GM18870 (cell line): ENCODE results near the gene PLEKHG7.

ENCODE experiments used
- ATAC-seq: cut with Tn5 transposase; IDR thresholded peaks from one replicate; pipeline ENCODE4 v1.9.1; 2021; ENCODE audit warnings: moderate library complexity; ENCODE audit not compliant: unreplicated experiment

The PLEKHG7 gene

GRCh38 chr12:92707926-92708325, 5.1 kb downstream of the PLEKHG7 start:
- ATAC-seq = no peak

GRCh38 chr12:92715625-92716024, 12.8 kb downstream of the PLEKHG7 start:
- no peak for ATAC-seq

GRCh38 chr12:92717202-92717601, 14.4 kb downstream of the PLEKHG7 start:
- ATAC-seq = no peak

GRCh38 chr12:92718483-92718990, 15.7 kb downstream of the PLEKHG7 start:
- ATAC-seq = no peak

DNA sequence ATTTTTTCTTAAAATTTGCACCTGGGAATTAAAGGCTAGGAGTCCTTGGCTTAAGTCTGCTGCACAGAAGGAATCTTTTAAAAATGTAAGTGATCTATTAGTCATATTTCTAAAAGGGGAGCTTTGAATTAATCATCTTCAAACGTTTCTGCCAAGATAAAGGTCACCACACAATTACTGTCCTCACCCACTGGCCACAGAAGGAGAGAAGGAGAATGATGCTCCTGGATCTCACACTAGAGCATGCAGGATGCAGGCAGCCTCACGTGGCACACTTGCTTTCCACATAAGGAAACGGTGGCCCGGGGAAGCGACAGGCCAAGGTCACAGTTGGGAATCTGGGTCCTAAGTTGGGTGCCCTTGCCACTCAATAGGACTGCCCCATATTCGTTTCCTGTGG, 16.9 kb downstream of the PLEKHG7 start:
- ATAC-seq = no peak

DNA sequence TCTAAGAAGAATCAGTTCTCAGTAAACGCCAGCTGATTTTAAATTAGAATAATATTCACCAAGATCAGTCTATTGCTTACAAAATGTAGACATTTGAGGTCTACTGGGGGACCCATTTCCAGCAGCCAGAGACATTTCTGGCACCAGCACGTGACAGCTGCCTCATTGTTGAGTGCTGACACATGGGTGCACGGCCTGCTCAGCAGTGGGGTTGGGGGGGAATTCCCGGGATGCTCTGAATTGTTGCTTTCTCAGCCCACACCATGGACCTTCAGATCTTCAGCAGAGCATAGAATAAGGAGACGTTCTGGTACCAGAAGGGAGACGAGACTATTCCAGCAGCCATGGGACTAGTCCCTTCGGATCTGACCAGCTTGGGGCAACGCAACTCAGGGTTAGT, 18.3 kb downstream of the PLEKHG7 start:
- ATAC-seq = no peak

DNA sequence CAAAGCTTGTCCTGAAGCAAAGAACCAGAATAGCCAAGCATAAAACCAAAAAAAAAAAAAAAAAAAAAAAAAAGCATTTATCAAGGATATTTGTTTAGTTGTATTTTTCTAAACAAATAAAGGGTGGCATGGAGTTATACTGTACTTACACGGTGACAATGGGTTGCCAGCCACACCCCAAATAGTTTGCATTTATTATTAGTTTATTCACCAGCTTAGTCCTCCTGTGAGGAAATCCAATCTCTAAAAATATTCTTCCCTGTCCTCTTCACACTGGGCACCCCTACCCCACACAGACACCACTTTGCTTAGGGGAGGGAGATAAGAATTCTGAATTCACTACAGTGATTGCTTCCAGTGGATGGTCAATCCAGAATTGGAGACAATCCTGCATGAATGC, 18.9 kb downstream of the PLEKHG7 start:
- ATAC-seq = no peak

GRCh38 chr12:92722897-92723296, 20.1 kb downstream of the PLEKHG7 start:
- no peak for ATAC-seq

DNA sequence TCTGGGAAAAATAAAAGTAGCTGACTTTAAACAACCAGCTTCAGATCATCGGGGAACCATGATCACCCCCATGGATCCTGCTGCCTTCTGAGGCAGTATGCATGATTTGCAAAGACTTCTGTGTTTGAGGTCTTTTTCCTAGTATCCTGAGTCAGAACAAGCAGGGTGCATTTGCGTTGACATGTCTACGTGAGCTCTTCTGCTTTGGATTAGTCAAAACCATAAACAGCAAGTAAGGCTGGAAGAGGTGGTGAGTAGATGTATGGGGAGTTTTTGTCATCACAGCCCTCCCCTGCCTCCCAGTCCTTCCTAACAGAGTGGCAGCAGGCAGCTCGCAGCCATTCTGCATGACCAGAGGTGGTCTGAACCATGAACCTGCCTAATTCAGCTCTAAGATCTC, 24.1 kb downstream of the PLEKHG7 start:
- ATAC-seq = no peak

GRCh38 chr12:92729773-92730305, 27.1 kb downstream of the PLEKHG7 start:
- ATAC-seq = no peak

- ATAC-seq = no peak
Observed at GRCh38 chr12:92730758-92731157, 28.0 kb downstream of the PLEKHG7 start.

- ATAC-seq = no peak
Observed at GRCh38 chr12:92732216-92732615, 29.4 kb downstream of the PLEKHG7 start.

GRCh38 chr12:92732716-92733115, 29.9 kb downstream of the PLEKHG7 start:
- no peak for ATAC-seq

DNA sequence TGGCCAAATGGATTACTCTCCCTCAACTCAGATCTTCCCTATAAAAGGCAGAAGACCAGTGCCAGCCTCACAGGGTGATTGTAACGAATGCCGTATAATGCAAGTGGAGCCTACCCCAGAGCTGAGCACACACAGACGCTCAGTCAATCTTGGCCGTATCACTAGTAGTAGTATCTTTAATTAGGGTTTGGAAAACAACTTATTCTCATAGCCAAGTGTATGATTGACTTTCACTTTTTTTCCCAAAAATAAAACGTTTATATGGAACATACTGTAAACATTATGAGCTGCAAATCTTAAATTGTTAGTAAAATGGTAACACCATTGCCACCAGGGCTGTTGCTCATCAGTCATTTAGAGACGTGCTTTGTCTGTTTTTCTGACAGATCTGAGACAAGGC, 30.4 kb downstream of the PLEKHG7 start:
- no peak for ATAC-seq

GRCh38 chr12:92733661-92734060, 30.9 kb downstream of the PLEKHG7 start:
- ATAC-seq = no peak

DNA sequence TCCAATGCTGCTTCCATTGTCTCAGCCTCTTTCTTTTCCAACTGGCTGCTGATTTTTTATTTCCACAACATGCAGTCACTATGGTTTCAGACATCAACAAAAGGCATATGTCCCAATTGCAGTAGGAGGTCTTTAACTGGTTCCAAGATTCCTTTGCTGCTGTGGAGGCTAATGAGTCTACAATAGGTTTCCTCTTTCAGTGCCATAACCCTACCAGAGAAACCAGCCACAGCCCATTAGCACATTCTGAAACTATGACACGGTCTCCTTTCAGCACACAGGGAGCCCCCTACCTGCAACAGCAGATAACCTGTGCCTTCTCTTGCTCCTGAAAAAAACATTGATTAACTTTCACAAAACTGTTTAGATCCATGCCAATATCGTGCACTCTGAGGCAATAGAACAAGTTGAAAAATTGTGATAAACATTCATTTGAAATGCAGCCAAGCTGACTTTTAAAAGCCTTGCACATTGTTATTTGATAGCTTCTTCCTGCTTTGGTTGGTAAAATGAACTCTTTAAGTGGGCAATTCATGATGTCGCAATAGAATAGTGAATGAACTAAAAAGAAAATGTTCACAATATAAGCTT, 32.4 kb downstream of the PLEKHG7 start:
- ATAC-seq = no peak

DNA sequence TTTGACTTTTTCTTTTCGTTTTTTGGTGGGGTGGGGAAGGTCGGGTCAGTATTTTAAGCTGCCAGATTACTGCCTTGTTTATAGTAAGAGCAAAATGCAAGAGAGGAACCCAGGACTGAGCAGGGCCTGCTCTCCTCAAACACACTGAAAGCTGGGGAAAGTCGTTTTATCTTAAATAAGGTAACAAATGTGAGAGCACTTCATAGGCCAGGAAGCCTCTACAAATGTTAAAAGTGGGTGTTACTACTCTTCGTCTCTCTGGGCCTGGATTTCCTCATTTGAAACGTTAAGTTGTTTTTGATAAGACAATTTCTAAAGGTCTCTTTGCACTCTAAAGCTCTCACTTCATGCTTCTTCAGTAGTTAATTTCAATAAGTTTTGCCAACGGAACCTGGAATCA, 33.8 kb downstream of the PLEKHG7 start:
- no peak for ATAC-seq

GRCh38 chr12:92737855-92738850, 35.4 kb downstream of the PLEKHG7 start:
- no peak for ATAC-seq

- ATAC-seq = no peak
Observed at GRCh38 chr12:92739113-92739512, 36.3 kb downstream of the PLEKHG7 start.

DNA sequence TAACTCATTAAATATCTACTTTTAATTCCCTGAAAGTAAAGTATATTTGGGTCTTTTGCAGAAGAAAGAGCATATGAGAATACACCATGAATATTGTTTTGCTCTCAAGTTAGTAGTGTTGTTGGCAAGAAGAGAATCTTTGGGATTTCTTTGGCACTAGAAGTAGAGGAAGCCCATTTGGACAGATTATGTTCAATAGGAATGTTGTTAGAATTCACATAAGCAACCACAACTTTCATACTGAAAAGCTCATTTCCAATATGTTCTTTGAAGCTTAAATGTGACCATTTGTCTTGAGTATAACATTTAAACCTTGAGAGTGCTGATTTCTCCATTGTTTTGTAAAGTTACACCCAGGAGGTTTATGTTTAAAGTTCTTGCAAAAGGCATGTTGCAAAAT, 37.6 kb downstream of the PLEKHG7 start:
- ATAC-seq = no peak

GRCh38 chr12:92743026-92743425, 40.2 kb downstream of the PLEKHG7 start:
- no peak for ATAC-seq
